GM18861 (cell line): ENCODE results near the gene ZNF575.

Experiments
- ATAC-seq: cut with Tn5 transposase; IDR thresholded peaks from one replicate; pipeline ENCODE4 v1.9.1; 2021; ENCODE audit not compliant: unreplicated experiment

Gene ZNF575, protein sequence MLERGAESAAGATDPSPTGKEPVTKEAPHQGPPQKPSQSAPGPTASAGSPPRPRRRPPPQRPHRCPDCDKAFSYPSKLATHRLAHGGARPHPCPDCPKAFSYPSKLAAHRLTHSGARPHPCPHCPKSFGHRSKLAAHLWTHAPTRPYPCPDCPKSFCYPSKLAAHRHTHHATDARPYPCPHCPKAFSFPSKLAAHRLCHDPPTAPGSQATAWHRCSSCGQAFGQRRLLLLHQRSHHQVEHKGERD

DNA sequence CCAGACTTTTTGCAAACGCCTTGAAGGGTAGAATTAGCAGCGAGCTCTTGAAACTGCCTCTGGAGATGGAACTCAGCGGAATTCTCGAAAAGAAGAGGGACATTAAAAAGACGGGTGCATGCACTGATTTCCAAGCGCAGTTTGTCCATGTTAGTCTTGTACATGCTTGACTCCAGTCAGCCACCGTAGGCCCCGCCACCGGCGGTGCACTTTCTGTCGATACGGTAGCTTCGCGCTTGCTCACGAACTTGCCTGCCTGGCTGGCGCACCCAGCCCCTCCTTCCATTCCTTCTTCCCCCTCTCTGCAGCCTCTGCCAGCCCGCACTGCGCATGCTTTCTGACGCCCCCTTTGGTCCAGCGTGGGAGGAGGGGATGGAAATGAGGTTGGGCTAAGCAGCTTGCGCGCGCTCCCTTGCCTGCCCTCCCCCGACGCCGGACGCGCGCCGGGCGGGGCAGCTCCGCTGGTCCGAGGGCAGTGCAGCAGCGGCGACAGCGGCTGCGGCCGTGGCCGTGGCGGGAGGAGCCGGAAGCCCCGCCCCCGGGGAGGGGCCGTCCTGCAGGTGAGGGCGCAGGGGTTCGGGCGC lies at the start of gene ZNF575:
Gene ZNF575 (plus strand): TSS at position 227 of the 584 bp plus-strand sequence. CDS start 1,235 bp downstream, outside the sequence.
- ATAC-seq: peak; percentile 54

DNA sequence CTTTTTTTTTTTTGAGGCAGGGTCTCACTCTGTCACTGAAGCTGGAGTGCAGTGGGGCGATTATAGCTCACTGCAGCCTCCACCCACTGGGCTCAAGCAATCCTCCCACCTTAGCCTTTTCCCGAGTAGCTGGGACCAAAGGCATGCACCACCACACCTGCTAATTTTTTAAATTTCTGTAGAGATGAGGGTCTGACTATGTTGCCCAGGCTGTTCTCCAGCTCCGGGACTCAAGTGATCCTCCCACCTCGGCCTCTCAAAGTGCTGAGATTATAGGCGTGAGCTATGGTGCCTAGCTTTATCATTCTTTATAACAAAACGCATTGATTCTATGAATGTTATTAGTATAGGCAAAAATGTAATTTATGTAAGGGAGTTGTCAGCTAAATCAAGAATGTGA lies 49.7 kb upstream of the ZNF575 start:
- ATAC-seq: no peak

DNA sequence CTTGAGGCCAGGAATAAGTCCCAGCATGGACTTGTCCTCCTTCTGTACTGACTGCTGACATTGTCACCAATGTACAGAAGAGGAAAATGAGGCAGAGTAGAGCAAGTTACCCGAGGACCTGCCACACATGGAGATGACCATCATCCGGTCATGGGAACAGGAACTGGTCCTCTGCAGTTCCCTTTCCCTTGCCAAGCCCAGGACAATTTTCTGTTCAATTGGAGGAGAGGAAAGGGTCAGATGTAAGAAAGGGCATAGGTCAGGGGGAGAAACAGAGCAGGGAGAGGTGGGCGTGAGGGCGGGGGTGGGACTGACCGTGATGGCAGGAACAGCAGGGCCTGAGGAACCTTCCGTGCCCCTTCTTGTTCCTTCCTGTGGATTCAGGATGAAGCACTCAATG lies 47.0 kb upstream of the ZNF575 start:
- ATAC-seq: no peak

DNA sequence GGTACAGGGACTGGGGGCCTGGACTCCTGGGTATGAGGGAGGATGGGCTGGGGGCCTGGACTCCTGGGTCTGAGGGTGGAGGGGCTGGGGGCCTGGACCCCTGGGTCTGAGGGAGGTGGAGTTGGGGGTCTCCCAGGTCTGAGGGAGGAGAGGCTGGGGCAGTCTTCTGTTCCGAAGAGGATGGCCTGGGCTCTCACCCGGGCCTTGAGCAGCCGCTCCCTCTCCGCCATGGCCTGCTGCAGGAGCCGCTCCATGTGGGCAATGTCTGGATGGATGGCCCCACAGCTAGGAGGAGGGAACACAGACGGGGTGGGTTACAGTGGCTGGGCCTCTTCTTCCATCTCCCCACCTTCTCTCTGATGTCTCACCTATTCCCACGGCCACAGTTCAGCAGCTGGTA lies 46.6 kb upstream of the ZNF575 start:
- ATAC-seq: no peak

DNA sequence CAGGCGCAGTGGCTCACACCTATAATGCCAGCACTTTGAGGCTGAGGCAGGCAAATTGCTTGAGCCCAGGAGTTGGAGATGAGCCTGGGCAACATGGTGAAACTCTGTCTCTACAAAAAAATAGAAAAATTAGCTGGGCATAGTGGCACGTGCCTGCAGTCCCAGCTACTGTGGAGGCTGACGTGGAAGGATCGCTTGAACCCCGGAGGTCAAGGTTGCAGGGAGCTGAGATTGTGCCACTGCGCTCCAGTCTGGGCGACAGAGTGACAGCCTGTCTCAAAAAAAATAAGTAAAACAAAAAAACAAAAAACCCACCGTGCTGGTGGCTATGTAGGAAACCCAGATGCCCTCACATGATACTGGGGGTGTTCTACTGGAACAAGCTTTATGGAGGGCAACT lies 44.8 kb upstream of the ZNF575 start:
- ATAC-seq: no peak

DNA sequence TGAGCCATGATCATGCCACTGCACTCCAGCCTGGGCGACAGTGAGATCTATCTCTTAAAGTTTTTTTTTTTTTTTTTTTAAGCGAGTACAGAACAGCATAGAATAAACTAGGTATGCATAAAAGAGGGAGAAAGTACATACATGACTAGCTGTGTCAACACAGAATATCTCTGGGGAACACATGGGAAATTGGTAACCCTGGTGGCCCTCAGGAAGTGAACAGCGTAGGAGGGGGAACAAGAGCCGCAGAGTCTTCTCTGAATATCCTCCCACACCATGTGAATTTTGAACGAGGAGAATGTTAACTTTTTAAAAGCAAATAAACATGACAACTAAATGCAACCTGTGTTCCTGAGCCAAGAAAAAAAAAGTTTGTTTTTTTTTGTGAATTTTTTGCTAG lies 43.7 kb upstream of the ZNF575 start:
- no peak for ATAC-seq

DNA sequence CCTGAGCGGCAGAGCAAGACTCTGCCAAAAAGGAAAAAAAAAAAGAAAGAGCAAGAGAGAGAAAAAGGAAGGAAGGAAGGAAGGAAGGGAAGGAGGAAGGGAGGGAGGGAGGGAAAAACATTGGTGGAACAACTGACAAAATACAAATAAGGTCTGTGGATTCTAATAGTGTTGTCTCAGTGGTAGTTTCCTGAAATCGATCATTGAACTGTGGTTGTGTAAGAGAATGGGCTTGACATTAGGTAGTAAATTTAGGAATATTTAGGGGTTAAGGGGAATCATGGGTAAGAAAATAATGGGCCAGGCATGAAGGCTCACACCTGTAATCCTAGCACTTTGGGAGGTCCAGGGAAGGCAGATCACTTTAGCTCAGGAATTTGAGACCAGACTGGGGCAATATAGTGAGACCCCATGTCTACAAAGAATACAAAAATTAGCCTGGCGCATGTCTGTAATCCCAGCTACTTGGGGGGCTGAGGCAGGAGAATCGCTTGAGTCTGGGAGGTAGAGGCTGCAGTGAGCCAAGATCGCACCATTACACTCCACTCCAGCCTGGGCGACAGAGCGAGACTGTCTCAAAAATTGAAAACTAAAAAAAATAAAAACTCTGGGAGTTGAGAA lies 42.9 kb upstream of the ZNF575 start:
- no peak for ATAC-seq

DNA sequence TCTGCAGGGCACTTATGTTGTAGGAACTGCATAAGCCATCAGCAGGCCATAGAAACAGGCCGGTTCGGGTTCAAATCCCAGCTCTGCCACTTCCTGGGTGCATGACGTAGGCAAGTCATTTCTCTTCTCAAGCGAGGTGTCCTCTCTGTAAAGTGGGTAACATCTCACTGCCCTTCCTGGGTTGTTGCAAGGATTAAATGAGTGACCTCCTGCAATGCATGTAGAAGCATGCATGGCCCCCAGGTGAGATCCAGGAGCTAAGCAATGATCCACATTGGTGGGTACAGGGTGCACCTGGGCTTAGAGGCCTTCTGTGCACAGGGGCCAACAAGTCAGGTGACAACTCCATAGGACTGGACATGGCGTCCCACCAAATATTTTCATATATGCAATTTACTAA lies 42.2 kb upstream of the ZNF575 start:
- no peak for ATAC-seq

DNA sequence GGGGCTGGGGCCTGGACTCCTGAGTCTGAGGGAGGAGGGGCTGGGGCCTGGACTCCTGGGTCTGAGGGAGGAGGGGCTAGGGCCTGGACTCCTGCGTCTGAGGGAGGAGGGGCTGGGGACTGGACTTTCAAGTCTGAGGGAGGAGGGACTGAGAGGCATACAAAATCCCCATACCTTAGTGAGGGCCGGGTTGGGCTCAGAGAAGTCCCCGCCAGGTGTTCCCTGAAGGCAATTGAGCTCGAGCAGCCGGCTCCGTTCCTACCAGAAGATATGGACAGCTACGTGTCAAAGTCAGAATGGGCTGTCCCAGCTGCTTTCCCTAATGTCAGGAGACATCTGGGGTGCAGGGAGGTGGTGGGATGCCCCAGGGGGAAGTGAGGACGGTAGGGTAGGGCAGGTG lies 37.9 kb upstream of the ZNF575 start:
- no peak for ATAC-seq

DNA sequence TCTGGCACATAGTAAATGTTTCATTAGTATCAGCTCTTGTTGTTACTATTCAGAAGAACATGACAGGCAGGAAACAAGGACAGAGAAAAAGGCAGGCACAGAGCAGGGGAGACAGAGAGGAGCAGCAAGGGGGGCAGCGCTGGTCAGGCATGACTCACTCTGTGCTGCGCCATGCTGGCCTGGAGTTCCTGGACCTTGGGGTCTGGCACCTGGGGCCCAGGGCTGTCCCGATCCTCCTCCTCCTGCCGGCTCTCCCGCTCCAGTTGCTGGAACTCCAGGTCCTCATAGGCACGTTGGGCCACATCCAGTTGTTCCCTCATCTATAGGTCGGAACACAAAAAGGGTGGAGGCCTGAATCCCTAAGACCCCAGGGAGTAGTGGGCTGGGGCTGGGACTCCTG lies 36.0 kb upstream of the ZNF575 start:
- ATAC-seq: no peak

DNA sequence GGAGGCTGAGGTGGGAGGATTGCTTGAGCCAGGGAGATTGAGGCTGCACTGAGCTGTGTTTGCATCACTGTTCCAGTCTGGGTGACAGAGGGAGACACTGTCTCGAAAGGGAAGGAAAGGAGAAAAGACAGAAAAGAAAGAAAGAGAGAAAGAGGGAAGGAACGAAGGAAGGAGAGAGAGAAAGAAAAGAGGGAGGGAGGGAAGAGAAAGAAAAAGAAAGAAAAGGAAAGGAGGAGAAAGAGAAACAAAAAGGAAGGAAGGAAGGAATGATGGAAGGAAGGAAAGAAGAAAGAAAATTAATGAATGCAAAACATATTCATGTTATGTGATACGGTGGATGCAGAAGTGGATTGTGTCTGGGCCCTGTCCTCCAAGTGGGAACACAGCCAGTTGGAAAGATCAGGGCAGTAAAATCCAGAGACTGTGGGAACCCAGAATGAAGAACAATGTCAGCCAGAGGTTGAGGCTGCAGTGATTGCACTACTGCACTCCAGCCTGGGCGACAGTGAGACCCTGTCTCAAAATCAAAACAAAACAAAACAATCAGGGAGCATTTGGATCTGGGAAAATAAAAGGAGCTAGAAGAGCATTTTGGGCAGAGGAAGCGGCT lies 34.6 kb upstream of the ZNF575 start:
- ATAC-seq: no peak

DNA sequence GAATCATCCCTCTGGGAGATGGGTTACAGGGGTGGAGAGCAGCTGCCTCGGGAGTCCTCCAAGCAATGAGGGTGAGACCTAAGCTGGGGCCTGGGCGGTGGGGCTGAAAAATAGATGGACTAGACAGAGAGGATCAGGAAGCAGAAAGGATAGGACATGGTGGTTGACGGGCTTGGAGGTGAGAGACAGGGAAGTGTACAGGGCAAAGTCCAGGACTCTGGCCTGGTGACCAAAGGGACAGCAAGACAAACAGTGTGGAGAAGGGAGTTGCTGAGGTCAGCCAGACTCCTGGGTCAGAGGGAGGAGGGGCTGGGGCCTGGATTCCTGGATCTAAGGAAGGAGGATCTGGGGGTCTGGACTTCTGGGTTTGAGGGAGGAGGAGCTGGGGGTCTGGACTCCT lies 33.9 kb upstream of the ZNF575 start:
- ATAC-seq: no peak

DNA sequence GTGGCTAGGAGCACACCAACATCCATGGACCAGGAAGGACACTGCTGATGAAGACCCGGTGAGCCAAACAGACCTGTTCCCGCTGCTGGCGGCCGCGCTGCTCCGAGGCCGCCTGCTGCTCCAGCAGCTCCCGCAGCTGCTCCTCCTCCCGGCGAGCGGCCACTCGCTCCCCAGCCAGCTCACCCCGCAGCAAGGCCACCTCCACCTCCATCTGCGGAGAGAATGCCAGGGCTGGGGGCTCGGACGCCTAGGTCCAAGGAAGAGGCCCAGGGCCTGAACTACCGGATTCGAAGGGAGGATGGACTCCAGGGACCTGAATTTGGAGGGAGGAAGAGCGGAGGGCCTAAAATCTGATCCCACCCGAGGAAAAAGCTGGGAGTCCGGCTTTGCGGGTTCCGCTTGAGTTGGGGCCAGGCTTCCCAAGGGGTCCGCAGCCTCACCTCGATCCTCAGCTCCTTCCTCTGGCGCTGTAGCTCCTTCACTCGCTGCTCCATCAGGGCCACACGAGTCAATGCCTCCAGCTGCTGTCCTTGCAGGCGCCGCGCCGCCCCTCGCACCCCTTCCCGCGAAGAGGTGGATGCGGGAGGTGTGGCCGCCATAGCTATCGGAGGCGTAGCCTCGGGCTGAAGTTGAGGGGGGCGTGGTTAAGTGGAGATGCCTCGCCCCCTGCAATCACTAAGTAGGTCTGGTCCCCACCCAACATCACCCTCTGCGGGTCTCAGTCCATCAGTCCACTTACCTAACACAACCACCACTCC lies 31.1 kb upstream of the ZNF575 start:
- no peak for ATAC-seq

DNA sequence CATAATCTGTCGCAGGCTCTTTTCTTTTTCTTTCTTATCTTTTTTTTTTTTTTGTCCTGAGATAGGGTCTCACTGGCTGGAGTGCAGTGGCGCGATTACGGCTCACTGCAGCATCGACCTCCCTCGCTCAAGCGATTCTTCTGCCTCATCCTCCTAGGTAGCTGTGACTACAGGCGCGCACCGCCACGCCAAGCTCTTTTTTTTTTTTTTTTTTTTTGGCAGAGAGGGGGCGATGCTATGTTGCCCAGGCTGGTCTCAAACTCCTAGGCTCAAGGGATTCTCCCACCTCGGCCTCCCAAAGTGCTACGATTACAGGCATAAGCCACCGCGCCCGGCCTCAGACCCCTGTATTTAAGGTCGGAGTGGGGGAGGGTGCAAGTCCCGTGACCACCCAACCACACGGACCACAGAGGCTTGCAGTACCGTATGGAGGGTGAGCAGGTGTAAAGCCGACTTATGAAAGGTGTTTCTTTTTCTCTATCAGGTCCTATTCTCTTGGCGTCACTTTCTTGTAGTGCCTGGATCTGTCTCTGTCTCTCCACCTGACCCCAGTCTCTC lies 30.5 kb upstream of the ZNF575 start:
- no peak for ATAC-seq

DNA sequence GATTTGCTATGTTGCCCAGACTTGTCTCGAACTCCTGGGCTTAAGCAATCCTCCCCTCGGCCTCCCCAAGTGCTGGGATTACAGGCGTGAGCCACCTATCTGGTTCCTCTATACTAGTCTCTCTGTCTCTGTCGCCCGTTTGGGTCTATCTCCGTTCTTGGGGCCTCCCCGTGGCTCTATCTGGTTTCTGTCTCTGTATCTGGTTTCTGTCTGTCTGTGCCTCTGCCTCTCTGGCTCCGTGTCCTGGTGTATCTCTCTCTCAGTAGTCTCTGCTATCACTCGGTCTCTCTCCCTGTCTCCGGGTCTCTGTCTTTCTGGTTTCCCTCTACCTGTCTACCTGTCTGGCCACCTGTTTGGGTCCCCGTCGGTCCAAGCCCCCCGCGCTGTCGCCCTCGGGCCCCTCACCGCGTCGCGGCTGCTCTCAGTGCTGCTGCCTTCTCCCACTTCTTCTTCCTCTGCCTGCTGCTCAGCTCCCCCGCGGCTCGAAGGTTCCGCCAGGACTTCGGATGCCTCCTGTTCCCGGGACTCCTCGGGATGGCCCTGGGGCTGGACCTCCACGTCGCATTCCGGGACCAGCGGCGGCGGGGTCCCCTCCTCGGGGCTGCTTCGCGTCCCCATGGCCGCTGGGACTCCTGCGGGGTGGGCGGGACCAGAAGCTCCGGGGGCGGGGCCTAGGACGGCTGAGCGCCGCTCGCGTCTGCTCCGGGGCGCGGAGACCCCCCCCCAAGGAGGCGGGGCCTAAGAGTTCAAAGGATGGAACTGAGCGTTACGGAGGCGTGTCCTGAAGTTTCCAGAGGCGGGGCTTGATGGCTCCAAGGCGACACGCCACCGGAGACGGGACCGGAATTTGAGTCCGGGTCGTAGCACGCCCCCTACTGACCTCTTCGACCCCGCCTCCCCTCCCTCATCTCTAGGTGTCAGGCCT lies 29.2 kb upstream of the ZNF575 start:
- peak; percentile 75 for ATAC-seq

DNA sequence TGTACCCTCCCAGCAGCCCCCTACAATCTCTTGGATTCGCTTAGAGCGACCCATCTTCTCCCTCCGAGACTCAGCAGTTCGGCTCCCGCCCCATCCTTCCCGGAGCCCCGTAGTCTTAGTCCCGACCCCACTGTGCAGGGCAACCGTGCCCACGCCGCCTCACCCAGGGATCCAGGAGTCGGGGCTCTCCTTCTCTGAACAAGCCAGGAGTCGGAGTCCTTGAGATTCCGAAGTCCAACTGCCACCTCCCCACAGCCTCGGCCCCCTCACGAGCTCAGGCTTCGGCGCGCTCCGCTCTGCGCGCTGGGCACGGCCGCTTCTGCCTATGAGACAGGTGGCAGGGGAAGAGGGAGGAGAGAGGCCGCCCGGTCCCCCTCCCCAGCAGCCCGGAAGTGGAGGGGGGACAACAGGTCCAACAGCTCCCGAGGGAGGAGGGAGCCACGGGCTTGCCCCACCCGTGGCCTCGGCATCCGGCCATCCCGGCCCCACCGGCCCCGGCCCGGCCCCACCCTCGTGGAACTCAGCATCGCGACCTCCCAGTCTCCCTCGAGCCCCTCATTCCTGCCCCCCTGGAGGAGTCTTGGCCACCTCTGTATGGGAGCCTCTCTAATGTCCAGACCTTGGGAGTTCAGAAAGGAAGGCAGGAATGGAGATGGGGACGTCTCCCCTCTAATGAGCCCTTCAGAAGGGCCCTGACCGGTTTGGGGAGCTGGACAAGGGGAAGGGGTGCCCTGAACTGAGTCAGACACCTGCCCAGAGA lies 28.4 kb upstream of the ZNF575 start, which contains the start of gene PHLDB3:
Gene PHLDB3 (minus strand): TSS at position 321 of the 760 bp plus-strand sequence. CDS start 628 bp downstream, outside the sequence.
- ATAC-seq: peak; percentile 14

DNA sequence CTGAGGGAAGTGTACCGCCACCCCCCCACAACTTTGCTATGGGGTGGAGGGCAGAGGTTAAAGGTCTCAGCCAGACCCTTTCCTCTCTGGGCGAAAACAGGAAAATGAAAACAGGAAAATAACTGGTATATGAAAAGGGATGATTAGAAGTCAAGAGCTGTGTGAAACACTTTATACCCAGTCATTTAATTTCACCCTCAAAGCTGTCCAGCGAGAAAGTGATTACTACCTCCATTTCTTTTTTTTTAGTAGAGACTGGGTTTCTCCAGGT lies 27.9 kb upstream of the ZNF575 start:
- no peak for ATAC-seq

DNA sequence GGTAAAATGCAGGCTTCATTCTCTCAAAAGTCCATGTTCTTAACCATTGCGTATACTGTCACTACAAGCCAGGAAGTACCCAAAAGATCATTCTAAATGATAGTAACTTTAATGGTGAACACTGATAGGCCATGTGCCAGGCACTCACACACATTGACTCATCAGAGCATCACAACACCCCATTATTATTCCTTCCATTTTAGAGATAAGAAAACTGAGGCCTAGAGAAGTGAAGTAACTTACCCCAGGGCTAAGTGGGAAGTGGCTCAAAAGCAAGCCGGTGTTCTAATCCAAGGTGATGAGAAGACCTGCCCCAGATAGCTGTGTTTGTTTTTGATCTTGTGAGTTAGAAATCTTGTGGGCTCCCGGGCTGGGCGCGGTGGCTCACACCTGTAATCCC lies 27.0 kb upstream of the ZNF575 start:
- ATAC-seq: no peak

DNA sequence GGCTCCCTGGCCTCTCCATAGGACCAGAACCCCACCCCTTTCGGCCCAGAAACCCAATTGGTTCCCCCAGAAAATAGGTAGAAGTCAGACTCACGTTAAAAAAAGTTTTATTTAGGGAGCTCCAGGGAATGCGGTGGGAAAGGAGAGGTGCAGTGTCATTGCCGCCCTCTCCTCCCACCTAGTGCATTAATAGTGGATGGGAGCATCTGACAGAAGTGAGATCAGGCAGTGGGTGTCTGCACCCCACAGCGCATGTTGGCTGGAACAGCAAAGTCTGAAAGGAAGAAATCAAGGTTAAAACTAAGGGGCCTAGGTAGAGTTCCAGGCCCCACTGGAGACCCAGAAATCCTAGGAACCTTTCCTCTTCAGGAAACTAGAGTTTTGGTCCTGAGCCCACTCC lies 26.4 kb upstream of the ZNF575 start:
- ATAC-seq: no peak

DNA sequence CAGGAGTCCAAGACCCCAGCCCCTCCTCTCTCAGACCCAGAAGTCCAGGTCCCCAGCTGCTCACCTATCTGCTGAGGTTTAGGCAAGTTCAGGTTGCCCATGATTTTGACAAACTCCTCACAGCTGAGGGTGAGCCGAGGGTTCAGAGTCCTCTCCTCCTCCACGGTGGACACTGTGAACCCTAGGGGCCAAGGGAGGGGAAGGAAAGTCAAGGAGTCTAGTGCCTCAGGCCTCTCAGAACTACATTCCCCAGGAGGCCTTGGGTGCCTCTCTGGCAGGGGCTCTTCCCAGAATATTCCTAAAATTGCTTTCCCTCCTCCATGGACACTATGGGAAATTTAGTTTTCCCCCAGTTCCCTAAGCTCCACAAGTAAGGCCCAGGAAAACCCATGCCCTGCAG lies 25.1 kb upstream of the ZNF575 start:
- no peak for ATAC-seq
